A549 treated with Mapracorat at 1 μM for 4 hours (cell line): Measurements from ENCODE around the gene CCR5. TPM values are rescaled to one million over a fixed set of nuclear protein-coding genes. Genes with fewer than 3 reads are reported as not detected.

Experiments
- total RNA-seq: library from RNA; stranded (reverse); fragments of 200-300 nt; extraction: Qiagen RNA extraction; gene quantifications from 5 replicates; pipeline ENCODE4 v1.2.3, GENCODE V29; 2022

The CCR5 gene
- not detected in 5 replicates for total RNA-seq

GRCh38 chr3:46370839-46371518, at the start of gene CCR5:
Gene CCR5 (plus strand): TSS chr3:46370946. CDS start chr3:46372903, 1,957 bp downstream.

DNA sequence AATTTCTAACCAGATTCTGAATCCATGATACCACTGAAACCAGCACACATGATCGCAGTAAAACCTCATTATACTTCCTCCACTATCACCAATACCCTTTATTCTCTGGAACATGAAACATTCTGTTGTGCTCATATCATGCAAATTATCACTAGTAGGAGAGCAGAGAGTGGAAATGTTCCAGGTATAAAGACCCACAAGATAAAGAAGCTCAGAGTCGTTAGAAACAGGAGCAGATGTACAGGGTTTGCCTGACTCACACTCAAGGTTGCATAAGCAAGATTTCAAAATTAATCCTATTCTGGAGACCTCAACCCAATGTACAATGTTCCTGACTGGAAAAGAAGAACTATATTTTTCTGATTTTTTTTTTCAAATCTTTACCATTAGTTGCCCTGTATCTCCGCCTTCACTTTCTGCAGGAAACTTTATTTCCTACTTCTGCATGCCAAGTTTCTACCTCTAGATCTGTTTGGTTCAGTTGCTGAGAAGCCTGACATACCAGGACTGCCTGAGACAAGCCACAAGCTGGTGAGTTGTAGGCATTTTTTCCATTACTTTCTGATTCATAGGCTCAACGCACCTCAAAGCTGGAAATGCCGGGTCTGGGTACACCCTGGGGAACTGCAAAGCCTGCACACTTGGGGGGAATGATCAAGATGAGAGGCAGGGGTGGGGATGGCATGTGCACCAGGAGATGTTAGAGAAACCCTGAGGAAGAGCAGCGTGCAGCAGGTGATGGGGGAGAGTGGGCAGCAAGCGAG, 16.9 kb upstream of the CCR5 start, which contains the start of gene CCR2:
Gene CCR2 (plus strand): TSS at position 465 of the 764 bp plus-strand sequence. CDS start 3,417 bp downstream, outside the sequence.

GRCh38 chr3:46406788-46407611, 36.3 kb downstream of the CCR5 start, which contains the start of the genes CCR5AS and CCRL2:
Gene CCR5AS (minus strand): TSS chr3:46407066.
Gene CCRL2 (plus strand): TSS chr3:46407259. CDS start chr3:46408080, 821 bp downstream.

Other genes starting within 250 kb of the CCR5 start
- not detected in 5 replicates for gene CCR1, start 162.6 kb upstream of the CCR5 start, total RNA-seq
- not detected in 5 replicates for gene CCR3, start 128.5 kb upstream of the CCR5 start, total RNA-seq
- gene CCR2, start 16.8 kb upstream of the CCR5 start, total RNA-seq: not detected in 5 replicates
- 0.07 to 0.17 TPM (median 0.11 TPM) in 4 of 5 replicates, not detected in the other for gene CCRL2, start 36.3 kb downstream of the CCR5 start, total RNA-seq
- 0.06 TPM in 1 of 5 replicates, not detected in the others for gene LTF, start 94.0 kb downstream of the CCR5 start, total RNA-seq
- not detected in 5 replicates for gene RTP3, start 127.0 kb downstream of the CCR5 start, total RNA-seq
- gene LRRC2, start 195.4 kb downstream of the CCR5 start, total RNA-seq: not detected in 5 replicates
- gene FAM240A, start 241.6 kb downstream of the CCR5 start, total RNA-seq: not detected in 5 replicates